H9 (cell line): ENCODE data around the gene GRIK1. TPM values are rescaled to one million over a fixed set of nuclear protein-coding genes. Genes with fewer than 3 reads are reported as not detected.

ENCODE experiments used
- DNase-seq: peaks from one replicate; pipeline ENCODE4 v3.0.0-alpha.2; 2017
- H2AFZ ChIP-seq: one replicate; pipeline ENCODE4 v1.6.1; 2013; ENCODE audit warnings: mild to moderate bottlenecking, low read length, control low read depth, moderate library complexity
- H2AK5ac ChIP-seq: 2 replicates; pipeline ENCODE4 v1.6.1; 2013; ENCODE audit warnings: low read length, control low read depth, mixed read lengths; ENCODE audit not compliant: insufficient read length
- H2BK120ac ChIP-seq: one replicate; pipeline ENCODE4 v1.6.1; 2013; ENCODE audit warnings: low read depth, mild to moderate bottlenecking, low read length, control low read depth, inconsistent platforms; ENCODE audit not compliant: poor library complexity, severe bottlenecking
- H2BK12ac ChIP-seq: 2 replicates; pipeline ENCODE4 v1.6.1; 2013; ENCODE audit warnings: low read length, control low read depth, mixed read lengths, low read depth; ENCODE audit not compliant: insufficient read length
- H2BK15ac ChIP-seq: 2 replicates; pipeline ENCODE4 v1.6.1; 2013; ENCODE audit warnings: low read depth, low read length, control low read depth
- H2BK20ac ChIP-seq: one replicate; pipeline ENCODE4 v1.6.1; 2013; ENCODE audit warnings: low read depth, mild to moderate bottlenecking, low read length, control low read depth, inconsistent platforms; ENCODE audit not compliant: poor library complexity, severe bottlenecking
- H2BK5ac ChIP-seq: 2 replicates; pipeline ENCODE4 v1.6.1; 2013; ENCODE audit warnings: low read length, control low read depth, mixed read lengths; ENCODE audit not compliant: insufficient read length
- H3K14ac ChIP-seq: 2 replicates; pipeline ENCODE4 v1.6.1; 2013; ENCODE audit warnings: low read length, control low read depth; ENCODE audit not compliant: insufficient read depth
- H3K18ac ChIP-seq: 2 replicates; pipeline ENCODE4 v1.6.1; 2013; ENCODE audit warnings: low read depth, mild to moderate bottlenecking, mixed read lengths, low read length, control low read depth; ENCODE audit not compliant: insufficient read length
- H3K23ac ChIP-seq: 2 replicates; pipeline ENCODE4 v1.6.1; 2013; ENCODE audit warnings: low read length, control low read depth, mixed read lengths, low read depth; ENCODE audit not compliant: insufficient read length
- H3K23me2 ChIP-seq: 2 replicates; pipeline ENCODE4 v1.6.1; 2013; ENCODE audit warnings: low read depth, mild to moderate bottlenecking, mixed read lengths, low read length, control low read depth; ENCODE audit not compliant: insufficient read length, poor library complexity, severe bottlenecking
- H3K27ac ChIP-seq: 2 replicates; pipeline ENCODE4 v1.5.1; 2013; ENCODE audit warnings: low read length, control low read depth, mixed read lengths, low read depth; ENCODE audit not compliant: insufficient read length
- H3K27me3 ChIP-seq: 2 replicates; pipeline ENCODE4 v1.6.1; 2013; ENCODE audit warnings: low read length, control low read depth, inconsistent platforms; ENCODE audit not compliant: insufficient read depth
- H3K4ac ChIP-seq: 2 replicates; pipeline ENCODE4 v1.6.1; 2013; ENCODE audit warnings: low read depth, mild to moderate bottlenecking, control low read depth, inconsistent platforms, low read length, moderate library complexity
- H3K4me1 ChIP-seq: 2 replicates; pipeline ENCODE4 v1.6.1; 2013; ENCODE audit warnings: low read length, control low read depth, inconsistent platforms; ENCODE audit not compliant: insufficient read depth
- H3K4me2 ChIP-seq: 2 replicates; pipeline ENCODE4 v1.6.1; 2013; ENCODE audit warnings: low read length, control low read depth, mixed read lengths; ENCODE audit not compliant: insufficient read length, insufficient read depth
- H3K56ac ChIP-seq: 2 replicates; pipeline ENCODE4 v1.6.1; 2013; ENCODE audit warnings: low read depth, mild to moderate bottlenecking, mixed read lengths, low read length, control low read depth; ENCODE audit not compliant: insufficient read length
- H3K79me1 ChIP-seq: 2 replicates; pipeline ENCODE4 v1.6.1; 2013; ENCODE audit warnings: low read depth, mild to moderate bottlenecking, moderate library complexity, low read length, control low read depth, inconsistent platforms; ENCODE audit not compliant: insufficient read depth, poor library complexity, severe bottlenecking
- H3K79me2 ChIP-seq: 2 replicates; pipeline ENCODE4 v1.6.1; 2013; ENCODE audit warnings: low read length, control low read depth, inconsistent platforms; ENCODE audit not compliant: insufficient read depth
- H3K9ac ChIP-seq: 2 replicates; pipeline ENCODE4 v1.6.1; 2013; ENCODE audit warnings: low read length, control low read depth, mixed read lengths; ENCODE audit not compliant: insufficient read length; ENCODE audit errors: extremely low read depth
- H3K9me3 ChIP-seq: one replicate; pipeline ENCODE4 v1.6.1; 2013; ENCODE audit warnings: low read depth, low read length, inconsistent platforms; ENCODE audit not compliant: control insufficient read depth
- H3T11ph ChIP-seq: one replicate; pipeline ENCODE4 v1.6.1; 2013; ENCODE audit warnings: mild to moderate bottlenecking, low read length, control low read depth, inconsistent platforms
- H4K20me1 ChIP-seq: one replicate; pipeline ENCODE4 v1.6.1; 2013; ENCODE audit not compliant: control insufficient read depth, insufficient read length, insufficient read depth
- H4K5ac ChIP-seq: 2 replicates; pipeline ENCODE4 v1.6.1; 2013; ENCODE audit warnings: low read depth, mild to moderate bottlenecking, mixed read lengths, low read length, control low read depth; ENCODE audit not compliant: insufficient read length
- H4K8ac ChIP-seq: replicated peaks from 2 replicates; pipeline ENCODE4 v1.6.1; 2013; ENCODE audit warnings: low read length, control low read depth, mixed read lengths, low read depth; ENCODE audit not compliant: insufficient read length
- H4K91ac ChIP-seq: 2 replicates; pipeline ENCODE4 v1.6.1; 2013; ENCODE audit warnings: low read depth, mild to moderate bottlenecking, moderate library complexity, mixed read lengths, low read length, control low read depth; ENCODE audit not compliant: insufficient read length
- H3K27ac Mint-ChIP-seq, 3 experiments: 2 replicates in 2 of 3; 3 replicates in 1 of 3; pipeline ENCODE4 v1.8.0; 2020 to 2021; ENCODE audit warnings: mixed read lengths in 3 of 3, mild to moderate bottlenecking in 1 of 3, moderate library complexity in 1 of 3
- H3K27me3 Mint-ChIP-seq: 2 replicates; pipeline ENCODE4 v1.8.0; 2021; ENCODE audit warnings: low read depth, mild to moderate bottlenecking, moderate library complexity, mixed read lengths
- H3K36me3 Mint-ChIP-seq, 3 experiments: 2 replicates in 2 of 3; 3 replicates in 1 of 3; pipeline ENCODE4 v1.8.0; 2020 to 2021; ENCODE audit warnings: low read depth in 3 of 3, mixed read lengths in 3 of 3; ENCODE audit not compliant: insufficient read depth in 1 of 3
- H3K4me1 Mint-ChIP-seq, 2 experiments: 2 replicates each; pipeline ENCODE4 v1.8.0; 2020; ENCODE audit warnings: mixed read lengths in 2 of 2
- H3K4me3 Mint-ChIP-seq, 2 experiments: 2 replicates in 1 of 2; 3 replicates in 1 of 2; pipeline ENCODE4 v1.8.0; 2020 to 2021; ENCODE audit warnings: mild to moderate bottlenecking in 2 of 2, mixed read lengths in 2 of 2, moderate library complexity in 1 of 2
- H3K9me3 Mint-ChIP-seq, 2 experiments: 2 replicates in 1 of 2; 3 replicates in 1 of 2; pipeline ENCODE4 v1.8.0; 2020; ENCODE audit warnings: mild to moderate bottlenecking in 2 of 2, mixed read lengths in 2 of 2, moderate library complexity in 1 of 2
- WGBS: extraction: QIAGEN DNeasy Blood & Tissue Kit; methylation state at CpG from one replicate; pipeline ENCODE4 v1.1.7; 2013; ENCODE audit warnings: missing lambda C conversion rate, low lambda C conversion rate, mixed read lengths; ENCODE audit not compliant: insufficient read length; ENCODE audit errors: extremely low coverage; 5-methylcytosine and 5-hydroxymethylcytosine counted together
- total RNA-seq: library from RNA; stranded (reverse); gene quantifications from 2 replicates; pipeline ENCODE4 v1.2.1, GENCODE V29; 2021
- TF ChIP-seq, protein P1 (sequence below): fragments of 200-600 bp; sonication (generic); conservative IDR thresholded peaks from 3 replicates; pipeline ENCODE4 v1.8.0; 2021; ENCODE audit warnings: antibody characterized with exemption, mild to moderate bottlenecking

The GRIK1 gene
- total RNA-seq, 1 experiment from 2014 or later: not detected

DNA sequence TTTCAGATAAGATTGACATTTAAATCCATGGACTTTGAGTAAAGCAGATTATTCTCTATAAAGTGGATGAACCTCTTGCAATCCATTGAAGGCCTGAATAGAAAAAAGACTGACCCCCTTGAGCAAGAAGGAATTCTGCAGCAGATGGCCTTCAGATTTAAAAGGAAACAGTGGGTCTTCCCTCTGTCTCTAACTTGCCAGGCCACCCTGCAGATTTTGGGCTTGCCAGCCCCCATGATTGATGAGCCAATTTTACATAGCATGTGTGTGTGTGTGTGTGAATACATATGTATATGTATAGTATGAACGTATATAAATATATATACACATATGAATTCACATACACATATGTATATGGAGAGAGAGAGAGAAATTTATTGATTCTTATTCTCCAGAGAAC lies 113.4 kb downstream of the GRIK1 start:
- no peak overlapping the region for H4K5ac ChIP-seq
- DNase-seq: no peak
- no peak overlapping the region for H3K4ac ChIP-seq
- H3K14ac ChIP-seq: no peak overlapping the region
- no peak overlapping the region for H3K56ac ChIP-seq
- peaks cover 1 to 9% (median 2%) of the 10 kb centered on the region in 3 experiments; a peak in 5 of 7 replicates for H3K36me3 Mint-ChIP-seq
- no peaks in the 10 kb centered on the region for H3K9me3 ChIP-seq
- H3K4me1 Mint-ChIP-seq: no peaks in the 10 kb centered on the region
- H3K27ac ChIP-seq: no peak overlapping the region
- no peaks in the 10 kb centered on the region for H3K4me1 ChIP-seq
- H3K27me3 Mint-ChIP-seq: no peaks in the 10 kb centered on the region
- no peak overlapping the region for H3K23ac ChIP-seq
- TF ChIP-seq, protein P1, sequence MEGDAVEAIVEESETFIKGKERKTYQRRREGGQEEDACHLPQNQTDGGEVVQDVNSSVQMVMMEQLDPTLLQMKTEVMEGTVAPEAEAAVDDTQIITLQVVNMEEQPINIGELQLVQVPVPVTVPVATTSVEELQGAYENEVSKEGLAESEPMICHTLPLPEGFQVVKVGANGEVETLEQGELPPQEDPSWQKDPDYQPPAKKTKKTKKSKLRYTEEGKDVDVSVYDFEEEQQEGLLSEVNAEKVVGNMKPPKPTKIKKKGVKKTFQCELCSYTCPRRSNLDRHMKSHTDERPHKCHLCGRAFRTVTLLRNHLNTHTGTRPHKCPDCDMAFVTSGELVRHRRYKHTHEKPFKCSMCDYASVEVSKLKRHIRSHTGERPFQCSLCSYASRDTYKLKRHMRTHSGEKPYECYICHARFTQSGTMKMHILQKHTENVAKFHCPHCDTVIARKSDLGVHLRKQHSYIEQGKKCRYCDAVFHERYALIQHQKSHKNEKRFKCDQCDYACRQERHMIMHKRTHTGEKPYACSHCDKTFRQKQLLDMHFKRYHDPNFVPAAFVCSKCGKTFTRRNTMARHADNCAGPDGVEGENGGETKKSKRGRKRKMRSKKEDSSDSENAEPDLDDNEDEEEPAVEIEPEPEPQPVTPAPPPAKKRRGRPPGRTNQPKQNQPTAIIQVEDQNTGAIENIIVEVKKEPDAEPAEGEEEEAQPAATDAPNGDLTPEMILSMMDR: no peak
- H3T11ph ChIP-seq: no peak overlapping the region
- no peak overlapping the region for H2AFZ ChIP-seq
- no peak overlapping the region for H4K8ac ChIP-seq
- peak overlapping the region in 1 of 3 experiments; percentile 48; a peak in 1 of 7 replicates for H3K27ac Mint-ChIP-seq
- H3K4me3 Mint-ChIP-seq: no peak overlapping the region
- H3K4me2 ChIP-seq: no peak overlapping the region
- no peak overlapping the region for H2BK12ac ChIP-seq
- no peak overlapping the region for H3K18ac ChIP-seq
- H2BK20ac ChIP-seq: no peak overlapping the region
- no peaks in the 10 kb centered on the region for H3K79me1 ChIP-seq
- H3K79me2 ChIP-seq: no peaks in the 10 kb centered on the region
- H4K91ac ChIP-seq: no peak overlapping the region
- H3K27me3 ChIP-seq: no peaks in the 10 kb centered on the region
- H4K20me1 ChIP-seq: no peaks in the 10 kb centered on the region
- H2BK120ac ChIP-seq: no peak overlapping the region
- H2BK5ac ChIP-seq: no peak overlapping the region
- H2BK15ac ChIP-seq: no peak overlapping the region
- H3K9me3 Mint-ChIP-seq: peaks cover 9 to 10% of the 10 kb centered on the region in 2 experiments
- H3K9ac ChIP-seq: no peak overlapping the region
- no peak overlapping the region for H2AK5ac ChIP-seq
- no peaks in the 10 kb centered on the region for H3K23me2 ChIP-seq
- WGBS: no CpG with 5 or more reads among the region's 1 CpG
